Stimulated activated naive CD8-positive, alpha-beta T cell treated with anti-CD3 and anti-CD28 coated beads, Interleukin-15, amount 100 ng/mL, for 72 hours (primary cell): Measurements from ENCODE around the gene GRIP2.

Source experiments
- ATAC-seq: fragments of 150-1000 bp; cut with Tn5 transposase; 2 replicates; pipeline ENCODE4 v1.10.0; 2021; ENCODE audit warnings: mild to moderate bottlenecking, moderate library complexity
- DNase-seq, 2 donors: peaks; one replicate each; pipeline ENCODE4 v3.0.0; 2021 to 2022
- H3K27ac Mint-ChIP-seq, 2 donors: one replicate each; pipeline ENCODE4 v1.8.0; 2022; ENCODE audit warnings: mild to moderate bottlenecking in 2 of 2, mixed read lengths in 2 of 2, moderate library complexity in 2 of 2
- H3K27me3 Mint-ChIP-seq: one replicate; pipeline ENCODE4 v1.8.0; 2022; ENCODE audit warnings: mixed read lengths
- H3K4me1 Mint-ChIP-seq: one replicate; pipeline ENCODE4 v1.8.0; 2022; ENCODE audit warnings: mild to moderate bottlenecking, mixed read lengths
- H3K4me3 Mint-ChIP-seq, 2 donors: one replicate each; pipeline ENCODE4 v1.8.0; 2022; ENCODE audit warnings: mild to moderate bottlenecking in 2 of 2, mixed read lengths in 2 of 2, moderate library complexity in 1 of 2
- H3K9me3 Mint-ChIP-seq, 2 donors: one replicate each; pipeline ENCODE4 v1.8.0; 2022; ENCODE audit warnings: mixed read lengths in 2 of 2

Gene GRIP2

GRCh38 chr3:14550181-14550580, 10.0 kb upstream of the GRIP2 start:
- peaks cover 85% of the 10 kb centered on the region for H3K27me3 Mint-ChIP-seq
- H3K27ac Mint-ChIP-seq: peak overlapping the region in 1 of 2 donors; percentile 42
- ATAC-seq: no peak
- no peak for DNase-seq
- no peak overlapping the region for H3K4me3 Mint-ChIP-seq
- H3K4me1 Mint-ChIP-seq: peaks cover 6% of the 10 kb centered on the region
- no peaks in the 10 kb centered on the region for H3K9me3 Mint-ChIP-seq

DNA sequence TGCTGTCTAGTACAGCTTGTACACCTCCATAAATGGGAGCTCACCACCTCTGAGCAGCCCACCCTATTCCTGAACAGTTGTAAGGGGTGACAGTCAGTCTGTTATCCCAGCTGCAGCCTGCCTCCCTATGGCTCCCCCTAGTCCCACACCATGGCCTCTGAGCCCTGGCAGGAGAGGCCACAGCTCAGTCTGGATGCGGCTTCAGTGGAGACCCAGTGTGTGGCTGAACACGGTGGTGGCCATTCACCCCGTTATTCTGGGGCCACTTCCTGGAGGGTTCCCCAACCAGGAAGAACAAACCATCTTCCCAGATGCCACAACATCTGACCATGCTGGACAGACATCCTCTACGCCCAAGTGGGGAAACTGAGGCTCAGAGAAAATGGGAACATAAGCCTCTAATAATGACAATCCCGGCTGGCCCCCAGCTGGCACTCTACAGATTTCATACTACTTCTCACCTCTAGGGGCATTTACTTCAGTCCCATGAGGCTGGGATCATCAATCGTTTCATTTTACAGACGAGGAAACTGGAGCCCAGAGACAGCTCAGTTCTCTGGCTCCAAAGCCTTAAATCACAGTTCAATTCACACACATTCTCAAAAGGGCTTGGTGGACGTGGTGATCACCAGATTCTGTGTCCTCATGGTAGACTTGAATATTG, 9.2 kb upstream of the GRIP2 start:
- no peak overlapping the region for H3K27ac Mint-ChIP-seq
- no peak for DNase-seq
- peaks cover 79% of the 10 kb centered on the region for H3K27me3 Mint-ChIP-seq
- peaks cover 5% of the 10 kb centered on the region for H3K4me1 Mint-ChIP-seq
- no peak overlapping the region for H3K4me3 Mint-ChIP-seq
- H3K9me3 Mint-ChIP-seq: no peaks in the 10 kb centered on the region
- no peak for ATAC-seq

GRCh38 chr3:14548321-14548729, 8.2 kb upstream of the GRIP2 start:
- DNase-seq (peak; percentile 31 to 35), ATAC-seq (peak; percentile 70)
- Mint-ChIP-seq H3K9me3 (no peaks in the 10 kb centered on the region), H3K4me3 (no peak overlapping the region), H3K4me1 (peaks cover 5% of the 10 kb centered on the region), H3K27me3 (peaks cover 71% of the 10 kb centered on the region), H3K27ac (no peak overlapping the region)

DNA sequence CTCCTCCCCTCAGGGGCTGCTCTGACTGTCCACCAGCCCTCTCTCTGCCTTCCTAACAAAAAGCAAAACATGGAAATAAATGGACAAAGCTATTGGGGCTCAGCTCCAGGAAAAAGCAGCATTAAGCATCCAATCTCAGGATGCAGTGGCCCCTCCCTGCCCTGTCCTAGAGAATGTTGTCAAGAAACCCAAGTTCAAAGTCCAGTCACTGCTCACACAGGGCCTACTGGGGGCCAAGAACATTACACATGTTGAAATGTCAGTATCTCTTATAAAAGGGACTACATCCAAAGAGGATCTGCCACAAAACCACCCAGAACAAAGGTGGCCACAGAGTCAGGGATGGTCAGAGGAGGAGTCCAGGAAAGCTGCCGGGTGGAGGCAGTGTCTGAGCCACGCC, 7.6 kb upstream of the GRIP2 start:
- Mint-ChIP-seq H3K4me1 (peaks cover 5% of the 10 kb centered on the region), H3K27ac (no peak overlapping the region), H3K4me3 (no peak overlapping the region), H3K27me3 (peaks cover 65% of the 10 kb centered on the region), H3K9me3 (no peaks in the 10 kb centered on the region)
- no peak for DNase-seq
- ATAC-seq: no peak

DNA sequence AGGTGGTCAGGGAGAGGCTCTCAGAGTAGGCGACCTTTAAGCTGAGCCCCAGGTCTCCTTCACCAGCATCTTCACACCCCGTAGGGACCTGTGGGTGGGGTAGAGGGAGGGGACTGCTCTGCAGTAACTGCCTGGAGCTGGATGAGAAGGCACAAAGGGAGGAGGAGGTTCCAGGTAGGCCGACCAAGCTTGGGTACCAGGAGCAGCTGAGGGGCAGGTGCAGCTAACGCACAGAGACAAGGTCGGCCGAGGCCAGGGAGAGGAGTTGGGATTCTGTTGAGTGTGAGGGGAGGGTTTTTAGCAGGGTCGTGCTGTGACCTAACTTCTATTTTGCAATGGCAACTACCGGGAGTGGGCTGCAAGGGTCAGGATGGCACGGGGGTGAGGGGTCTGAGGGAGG, 5.9 kb upstream of the GRIP2 start:
- DNase-seq: no peak
- Mint-ChIP-seq H3K4me1 (peaks cover 5% of the 10 kb centered on the region), H3K27ac (no peak overlapping the region), H3K4me3 (no peak overlapping the region), H3K27me3 (peaks cover 48% of the 10 kb centered on the region), H3K9me3 (no peaks in the 10 kb centered on the region)
- ATAC-seq: no peak

DNA sequence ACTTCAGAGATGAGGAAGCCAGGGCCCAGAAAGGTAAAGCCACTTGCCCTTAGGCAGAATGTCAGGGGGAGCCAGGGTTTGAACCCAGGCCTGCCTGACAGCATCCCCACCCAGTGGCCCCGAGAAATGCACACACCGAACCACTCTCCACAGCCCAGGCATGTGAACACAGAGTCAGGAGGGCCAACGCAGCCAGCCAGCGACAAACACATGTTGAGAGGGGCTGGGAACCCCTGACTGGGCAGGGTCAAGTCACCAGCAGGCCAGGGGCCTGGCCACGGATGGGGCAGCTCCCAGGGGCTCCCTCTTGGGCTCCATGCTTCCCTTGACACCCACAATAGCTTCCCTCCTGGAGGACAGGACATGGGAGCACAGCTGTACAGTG, 5.1 kb upstream of the GRIP2 start:
- Mint-ChIP-seq H3K4me3 (no peak overlapping the region), H3K27ac (no peak overlapping the region), H3K9me3 (no peaks in the 10 kb centered on the region), H3K27me3 (peaks cover 40% of the 10 kb centered on the region), H3K4me1 (peaks cover 5% of the 10 kb centered on the region)
- DNase-seq (no peak), ATAC-seq (no peak)

DNA sequence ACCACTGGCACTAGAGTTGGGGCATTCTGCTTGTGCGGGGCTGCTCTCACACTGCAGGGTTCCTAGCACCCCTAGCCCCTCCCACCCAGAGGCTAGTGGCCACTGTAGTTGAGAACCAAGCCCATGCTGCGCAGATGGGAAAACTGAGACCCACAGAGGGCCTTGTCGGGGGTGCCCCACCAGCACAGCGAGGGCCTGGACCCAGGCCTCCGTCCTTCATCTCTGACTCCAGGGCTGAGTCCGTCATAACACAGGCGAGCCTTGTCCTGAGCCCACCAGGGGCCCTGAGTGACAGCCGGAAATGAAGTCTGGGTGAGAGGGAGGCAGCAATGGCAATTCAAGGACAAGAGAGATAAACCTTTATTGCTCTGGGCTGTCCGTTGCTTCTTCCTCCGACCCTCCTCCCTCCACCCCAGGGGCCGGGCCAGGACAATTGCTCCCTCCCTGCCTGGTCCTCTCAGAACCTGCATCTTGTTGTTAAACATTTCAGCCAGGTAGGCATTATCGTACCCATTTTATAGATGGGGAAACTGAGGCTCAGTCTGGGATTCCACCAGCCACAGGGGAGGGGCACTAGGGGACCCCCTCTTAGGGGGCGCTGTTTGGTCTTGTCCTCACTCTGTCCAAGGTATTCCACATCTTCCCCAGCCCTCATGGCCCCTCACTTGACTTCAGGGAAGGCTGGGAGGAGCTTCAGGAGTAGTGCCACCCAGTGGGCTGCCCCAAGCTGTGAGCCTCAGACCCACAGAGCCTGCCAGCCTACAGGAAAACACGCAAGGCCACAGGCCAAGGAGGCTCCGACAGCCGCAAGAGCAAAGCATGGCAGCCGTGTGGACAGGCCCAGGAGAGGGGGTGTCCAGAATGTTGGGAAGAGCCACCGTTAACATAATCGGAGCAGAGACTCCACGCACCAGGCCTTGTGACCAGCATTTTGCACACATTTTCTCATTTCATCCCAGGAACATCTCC, 4.4 kb upstream of the GRIP2 start:
- Mint-ChIP-seq H3K9me3 (no peaks in the 10 kb centered on the region), H3K4me1 (peaks cover 5% of the 10 kb centered on the region), H3K4me3 (no peak overlapping the region), H3K27me3 (peaks cover 33% of the 10 kb centered on the region), H3K27ac (no peak overlapping the region)
- no peak for DNase-seq
- no peak for ATAC-seq

DNA sequence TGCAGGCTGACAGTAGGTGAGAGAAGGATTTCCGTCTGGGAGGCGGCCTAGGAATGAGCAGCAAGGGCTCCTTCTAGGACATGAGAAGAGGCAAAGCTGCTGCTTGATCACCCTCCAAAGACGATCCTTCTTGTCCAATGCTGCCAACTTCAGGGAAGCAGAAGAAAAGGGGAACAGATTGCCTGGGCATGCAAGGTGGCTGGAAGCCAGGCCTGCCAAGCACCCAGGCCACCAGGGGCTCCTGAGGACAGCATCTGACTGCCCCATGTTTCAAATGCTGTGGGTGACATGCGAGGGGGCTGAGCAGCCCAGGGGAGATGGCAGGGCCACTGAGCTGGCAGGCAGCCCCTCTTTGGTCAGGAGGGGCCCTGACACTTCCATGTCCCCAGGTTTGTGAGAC, 3.3 kb upstream of the GRIP2 start:
- Mint-ChIP-seq H3K4me3 (no peak overlapping the region), H3K27ac (no peak overlapping the region), H3K9me3 (no peaks in the 10 kb centered on the region), H3K4me1 (peaks cover 5% of the 10 kb centered on the region), H3K27me3 (peaks cover 22% of the 10 kb centered on the region)
- ATAC-seq (no peak), DNase-seq (no peak)

DNA sequence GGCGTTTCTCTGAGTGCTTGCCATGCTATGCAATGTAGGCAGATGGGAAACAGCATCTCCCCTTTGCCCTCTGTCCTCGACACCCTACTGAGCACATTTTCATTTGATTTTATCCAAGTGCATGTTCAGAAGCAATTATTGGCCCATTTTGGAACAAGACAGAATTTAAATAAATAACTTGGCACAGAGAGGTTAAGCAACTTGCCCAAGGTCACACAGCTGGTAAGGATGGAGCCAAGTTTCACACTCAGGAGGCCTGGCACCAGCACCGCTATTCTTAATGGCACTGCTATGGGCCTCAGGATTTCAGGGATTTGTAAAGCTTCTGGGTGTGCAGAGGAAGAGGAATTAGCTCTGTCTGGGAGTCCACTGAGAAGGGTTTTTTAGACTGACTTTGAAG, 2.5 kb upstream of the GRIP2 start:
- ATAC-seq (no peak), DNase-seq (no peak)
- H3K27me3 Mint-ChIP-seq: peaks cover 14% of the 10 kb centered on the region
- H3K9me3 Mint-ChIP-seq: no peaks in the 10 kb centered on the region
- no peak overlapping the region for H3K4me3 Mint-ChIP-seq
- H3K4me1 Mint-ChIP-seq: no peaks in the 10 kb centered on the region
- H3K27ac Mint-ChIP-seq: no peak overlapping the region

DNA sequence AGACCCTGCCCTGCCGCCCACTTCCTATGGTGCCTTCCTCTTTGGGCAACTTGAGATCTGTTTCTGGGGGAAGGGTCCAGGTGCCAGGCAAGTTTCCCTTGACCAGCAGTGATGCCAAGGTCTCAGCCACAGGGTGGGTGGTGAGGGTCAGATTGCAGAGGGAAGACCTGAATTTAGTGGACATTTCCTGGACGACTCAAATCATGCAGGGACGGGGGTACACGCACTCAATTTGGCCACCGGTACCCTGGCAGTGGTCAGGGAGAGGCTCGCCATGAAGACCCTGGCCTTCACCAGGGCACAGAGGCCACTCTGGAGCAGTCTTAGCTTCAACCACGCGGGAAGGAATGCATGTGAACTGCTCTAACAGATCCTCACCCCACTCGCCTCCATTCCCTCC, 1.5 kb upstream of the GRIP2 start:
- Mint-ChIP-seq H3K9me3 (no peaks in the 10 kb centered on the region), H3K27me3 (peaks cover 8% of the 10 kb centered on the region), H3K27ac (no peak overlapping the region), H3K4me3 (no peak overlapping the region), H3K4me1 (no peaks in the 10 kb centered on the region)
- ATAC-seq (no peak), DNase-seq (no peak)

DNA sequence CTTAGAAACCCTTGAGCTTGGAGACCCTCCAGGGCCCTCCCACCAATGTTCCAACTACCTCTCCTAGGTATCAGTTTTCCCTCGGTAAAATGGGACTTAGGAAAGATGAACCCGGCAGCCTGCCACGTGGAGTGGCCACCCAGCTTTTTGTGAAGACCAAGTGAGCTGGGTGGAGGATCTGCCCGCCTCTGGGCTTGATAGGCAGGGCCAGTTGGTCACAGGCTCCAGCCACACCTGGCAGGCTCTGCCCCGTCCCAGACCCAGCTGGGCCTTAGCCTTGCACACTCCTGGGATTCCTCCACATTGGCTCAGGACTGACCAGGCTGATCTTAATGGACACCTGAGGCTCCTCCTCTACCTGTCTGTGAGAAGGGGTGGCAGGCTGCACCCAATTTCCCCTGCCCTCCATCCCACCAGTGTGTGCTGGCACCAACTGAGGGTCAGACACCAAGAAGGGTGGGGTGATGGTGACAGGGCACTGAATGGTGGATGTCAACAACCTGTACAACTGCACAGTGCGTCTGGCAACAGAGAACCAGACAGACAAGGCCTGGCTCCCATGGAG, 761 bp upstream of the GRIP2 start:
- H3K9me3 Mint-ChIP-seq: no peaks in the 10 kb centered on the region
- H3K4me1 Mint-ChIP-seq: no peaks in the 10 kb centered on the region
- DNase-seq (no peak), ATAC-seq (no peak)
- no peak overlapping the region for H3K4me3 Mint-ChIP-seq
- H3K27ac Mint-ChIP-seq: peak overlapping the region in 1 of 2 donors; percentile 61
- H3K27me3 Mint-ChIP-seq: peaks cover 5% of the 10 kb centered on the region

- no peak for DNase-seq
- ATAC-seq: no peak
- no peak overlapping the region for H3K4me3 Mint-ChIP-seq
- no peaks in the 10 kb centered on the region for H3K4me1 Mint-ChIP-seq
- H3K27ac Mint-ChIP-seq: no peak overlapping the region
- no peaks in the 10 kb centered on the region for H3K27me3 Mint-ChIP-seq
- no peaks in the 10 kb centered on the region for H3K9me3 Mint-ChIP-seq
Observed at GRCh38 chr3:14539384-14539741, 779 bp downstream of the GRIP2 start.

GRCh38 chr3:14538451-14539088, 1.6 kb downstream of the GRIP2 start:
- no peaks in the 10 kb centered on the region for H3K4me1 Mint-ChIP-seq
- no peak overlapping the region for H3K27ac Mint-ChIP-seq
- H3K27me3 Mint-ChIP-seq: no peaks in the 10 kb centered on the region
- DNase-seq (no peak), ATAC-seq (no peak)
- no peaks in the 10 kb centered on the region for H3K9me3 Mint-ChIP-seq
- no peak overlapping the region for H3K4me3 Mint-ChIP-seq

GRCh38 chr3:14537590-14538450, 2.3 kb downstream of the GRIP2 start:
- Mint-ChIP-seq H3K27me3 (no peaks in the 10 kb centered on the region), H3K9me3 (no peaks in the 10 kb centered on the region), H3K4me3 (no peak overlapping the region), H3K27ac (no peak overlapping the region), H3K4me1 (no peaks in the 10 kb centered on the region)
- DNase-seq (no peak), ATAC-seq (no peak)
